ENCODE measurements around the gene BNC2. TPM values are rescaled to one million over a fixed set of nuclear protein-coding genes. Genes with fewer than 3 reads are reported as not detected.

Gene BNC2
- total and polyA plus RNA-seq, 2 of the 4 experiments (the other 2 are of a cell fraction) = 15.5 to 45.2 TPM

- no TSS peak for BruUV-seq (replicated peaks)
- Histone ChIP-seq H3K4me3 (ENCODE audit: insufficient read depth, low read depth, low read length) (no peak overlapping the region), H3K4me2 (ENCODE audit: low read depth, low read length) (no peak overlapping the region), H2AK5ac (ENCODE audit: low read depth, low read length) (no peak overlapping the region), H4K20me1 (ENCODE audit: insufficient read depth, low read length) (peaks cover 18% of the 10 kb centered on the region; the same call in 1 of the 2 replicates), H3K23ac (ENCODE audit: low read depth, low read length) (no peak overlapping the region), H3K4ac (ENCODE audit: low read depth, low read length) (no peak overlapping the region), H4K8ac (ENCODE audit: low read depth in 2 of 2, low read length in 2 of 2) (no peak overlapping the region), H3K14ac (replicated peaks; ENCODE audit: low read depth, low read length) (no peak overlapping the region; the same call in 1 of the 2 replicates), H4K91ac (ENCODE audit: insufficient read depth, low read depth, low read length) (no peak overlapping the region), H3K27ac (ENCODE audit: insufficient read depth, low read length) (no peak overlapping the region), H3K56ac (ENCODE audit: extremely low read depth, insufficient read depth, low read length) (no peak overlapping the region), H3K9me3 (ENCODE audit: control insufficient read depth, insufficient read depth, low read length) (no peaks in the 10 kb centered on the region), H2AK9ac (replicated peaks; ENCODE audit: low read depth, low read length, poor library complexity) (no peak overlapping the region), H2BK20ac (ENCODE audit: low read depth, low read length) (no peak overlapping the region), H3K27me3 (ENCODE audit: control insufficient read depth, insufficient read depth, low read length) (no peaks in the 10 kb centered on the region), H3K18ac (ENCODE audit: low read depth, low read length) (no peak overlapping the region), H3K79me1 (ENCODE audit: low read depth in 1 of 2, low read length in 2 of 2) (peaks cover 32 to 50% of the 10 kb centered on the region in 2 experiments), H3K9me1 (ENCODE audit: insufficient read depth, low read length) (no peaks in the 10 kb centered on the region; the same call in 1 of the 2 replicates), H2AFZ (replicated peaks; ENCODE audit: low read length, poor library complexity) (no peak overlapping the region), H3K36me3 (ENCODE audit: control insufficient read depth, insufficient read depth, low read length) (0 out of 2 replicates have a peak, but pooled peaks cover 1% of the 10 kb centered on the region), H2BK120ac (ENCODE audit: low read depth, low read length) (no peak overlapping the region), H3K9ac (ENCODE audit: low read depth, low read length) (no peak overlapping the region), H2BK5ac (ENCODE audit: low read depth, low read length, poor library complexity, severe bottlenecking) (no peak overlapping the region), H4K5ac (ENCODE audit: low read depth, low read length) (no peak overlapping the region), H2BK15ac (ENCODE audit: low read depth, low read length) (no peak overlapping the region), H3K4me1 (ENCODE audit: control insufficient read depth, insufficient read depth, low read length) (no peaks in the 10 kb centered on the region; the same call in 1 of the 2 replicates)
- CTCF ChIA-PET = no interaction called here
- dilution Hi-C loops (cut with HindIII; ENCODE audit: low sequenced_read_pairs, unreplicated experiment) = no loop called here
- intact Hi-C loops (cut with micrococcal nuclease) = no loop called here
- no CpG with 5 or more reads among the region's 4 CpGs for WGBS, 2 experiments (ENCODE audit: extremely low coverage in 2 of 2, insufficient read length in 1 of 2)
- in situ Hi-C loops (cut with MboI; ENCODE audit: low sequenced_read_pairs) = no loop called here
- POLR2A ChIA-PET (ENCODE audit: unreplicated experiment) = no interaction called here
- DNase-seq (no peak), ATAC-seq (ENCODE audit: low read depth) (no peak)
- TF ChIP-seq FOS (IDR thresholded peaks at IDR 0.05; ENCODE audit: low read depth, low read length) (no peak), MAZ (IDR thresholded peaks at IDR 0.05; ENCODE audit: borderline replicate concordance, low read depth, low read length) (no peak), POLR2A (IDR thresholded peaks at IDR 0.05; ENCODE audit: low read depth, low read length) (no peak)
Observed at GRCh38 chr9:16750553-16750952, 119.9 kb downstream of the BNC2 start.
